ENCODE data around the gene SLC5A1. TPM values are rescaled to one million over a fixed set of nuclear protein-coding genes. Genes with fewer than 3 reads are reported as not detected.
"Not testable (repeated sequence)": the region's sequence is repeated elsewhere in the genome, so short reads cannot be mapped to it uniquely, and the experiment has no call there.

Gene SLC5A1
- total RNA-seq, 1 experiment from 2014 or later = 0.23 TPM

DNA sequence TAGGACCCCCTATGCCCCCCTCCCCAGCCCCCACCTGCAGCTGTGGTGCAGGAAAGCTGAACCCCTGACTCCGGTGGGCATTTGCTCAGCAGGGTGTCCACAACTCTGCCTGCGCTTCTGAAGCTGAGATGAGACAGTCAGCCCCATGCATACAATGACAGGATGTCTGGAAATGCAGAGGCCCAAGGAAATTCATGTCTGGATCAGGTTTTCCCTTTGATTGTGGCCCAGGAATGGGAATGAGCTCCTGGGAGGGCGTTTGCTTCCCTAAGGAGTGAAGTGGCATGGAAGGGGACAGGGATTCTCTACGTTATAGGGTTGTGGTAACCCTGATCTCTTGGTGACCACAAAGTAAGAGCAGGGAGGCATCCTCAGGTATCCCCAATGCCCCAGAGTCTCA, 93.8 kb downstream of the SLC5A1 start:
- intact Hi-C loops (cut with micrococcal nuclease; ENCODE audit: unreplicated experiment); H3K4me1 Mint-ChIP-seq (ENCODE audit: low read depth, unreplicated experiment); H3K27me3 Mint-ChIP-seq (ENCODE audit: insufficient read depth, unreplicated experiment); H3K36me3 Mint-ChIP-seq (ENCODE audit: insufficient read depth, unreplicated experiment); H3K27ac Mint-ChIP-seq (ENCODE audit: unreplicated experiment); H3K4me3 ChIP-seq (ENCODE audit: low read depth, low read length); POLR2A ChIA-PET; H3K9me3 ChIP-seq; CTCF ChIA-PET; BruUV-seq (replicated peaks); H3K36me3 ChIP-seq (ENCODE audit: control insufficient read depth, insufficient read depth, low read length); H3K9me3 Mint-ChIP-seq (ENCODE audit: unreplicated experiment); H3K27me3 ChIP-seq (replicated peaks; ENCODE audit: control insufficient read depth, insufficient read depth, low read length); H3K4me1 ChIP-seq; H3K4me3 Mint-ChIP-seq (ENCODE audit: unreplicated experiment); DNase-seq: not testable (repeated sequence)

- H3K27ac Mint-ChIP-seq (ENCODE audit: unreplicated experiment); H3K4me1 Mint-ChIP-seq (ENCODE audit: low read depth, unreplicated experiment); BruUV-seq (replicated peaks); DNase-seq; H3K27me3 ChIP-seq (replicated peaks; ENCODE audit: control insufficient read depth, insufficient read depth, low read length); H3K9me3 Mint-ChIP-seq (ENCODE audit: unreplicated experiment); H3K27me3 Mint-ChIP-seq (ENCODE audit: insufficient read depth, unreplicated experiment); H3K36me3 Mint-ChIP-seq (ENCODE audit: insufficient read depth, unreplicated experiment); POLR2A ChIA-PET; H3K4me3 ChIP-seq (ENCODE audit: low read depth, low read length); CTCF ChIA-PET; H3K36me3 ChIP-seq (ENCODE audit: control insufficient read depth, insufficient read depth, low read length); H3K9me3 ChIP-seq; H3K4me1 ChIP-seq; intact Hi-C loops (cut with micrococcal nuclease; ENCODE audit: unreplicated experiment): not testable (repeated sequence)
- peak overlapping the region; percentile 36 for H3K4me3 Mint-ChIP-seq (ENCODE audit: unreplicated experiment)
These were observed 94.8 kb downstream of the SLC5A1 start for GRCh38 chr22:32137731-32138324.

- H3K4me3 Mint-ChIP-seq (ENCODE audit: unreplicated experiment); H3K9me3 ChIP-seq; intact Hi-C loops (cut with micrococcal nuclease; ENCODE audit: unreplicated experiment); CTCF ChIA-PET; H3K4me1 ChIP-seq; POLR2A ChIA-PET; H3K36me3 ChIP-seq (ENCODE audit: control insufficient read depth, insufficient read depth, low read length); BruUV-seq (replicated peaks); H3K36me3 Mint-ChIP-seq (ENCODE audit: insufficient read depth, unreplicated experiment); H3K4me1 Mint-ChIP-seq (ENCODE audit: low read depth, unreplicated experiment); H3K9me3 Mint-ChIP-seq (ENCODE audit: unreplicated experiment); DNase-seq; H3K27me3 Mint-ChIP-seq (ENCODE audit: insufficient read depth, unreplicated experiment); H3K27me3 ChIP-seq (replicated peaks; ENCODE audit: control insufficient read depth, insufficient read depth, low read length); H3K27ac Mint-ChIP-seq (ENCODE audit: unreplicated experiment); H3K4me3 ChIP-seq (ENCODE audit: low read depth, low read length): not testable (repeated sequence)
These were observed 95.5 kb downstream of the SLC5A1 start for GRCh38 chr22:32138576-32138975.

- BruUV-seq (replicated peaks); H3K4me3 ChIP-seq (ENCODE audit: low read depth, low read length); H3K27ac Mint-ChIP-seq (ENCODE audit: unreplicated experiment); H3K36me3 Mint-ChIP-seq (ENCODE audit: insufficient read depth, unreplicated experiment); H3K4me3 Mint-ChIP-seq (ENCODE audit: unreplicated experiment); H3K27me3 ChIP-seq (replicated peaks; ENCODE audit: control insufficient read depth, insufficient read depth, low read length); H3K27me3 Mint-ChIP-seq (ENCODE audit: insufficient read depth, unreplicated experiment); H3K9me3 Mint-ChIP-seq (ENCODE audit: unreplicated experiment); intact Hi-C loops (cut with micrococcal nuclease; ENCODE audit: unreplicated experiment); H3K4me1 ChIP-seq; DNase-seq; POLR2A ChIA-PET; H3K4me1 Mint-ChIP-seq (ENCODE audit: low read depth, unreplicated experiment); H3K36me3 ChIP-seq (ENCODE audit: control insufficient read depth, insufficient read depth, low read length); H3K9me3 ChIP-seq; CTCF ChIA-PET: not testable (repeated sequence)
These were observed 97.6 kb downstream of the SLC5A1 start for GRCh38 chr22:32140688-32141087.

DNA sequence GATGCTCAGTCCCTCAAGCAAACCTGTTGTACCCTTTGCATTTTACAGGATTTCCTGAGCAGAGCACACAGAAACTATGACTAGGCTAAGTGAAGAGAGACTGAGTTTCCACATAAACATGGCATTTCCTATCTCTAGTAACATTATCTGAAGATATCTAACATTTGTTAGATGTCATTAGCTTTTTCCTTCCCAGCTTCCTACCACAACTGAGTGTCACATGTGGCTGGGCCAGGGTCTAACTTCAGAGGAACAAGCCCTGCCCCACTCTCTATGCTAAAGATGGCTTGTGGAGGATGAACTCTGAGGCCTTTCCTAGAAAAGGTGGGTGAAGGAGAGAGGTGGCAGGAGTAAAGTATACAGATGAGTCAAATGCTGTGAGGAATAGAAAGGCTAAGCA, 99.5 kb downstream of the SLC5A1 start:
- Mint-ChIP-seq H3K27ac (ENCODE audit: unreplicated experiment) (no peak overlapping the region), H3K4me3 (ENCODE audit: unreplicated experiment) (no peak overlapping the region), H3K27me3 (ENCODE audit: insufficient read depth, unreplicated experiment) (no peaks in the 10 kb centered on the region), H3K9me3 (ENCODE audit: unreplicated experiment) (peaks cover 7% of the 10 kb centered on the region), H3K4me1 (ENCODE audit: low read depth, unreplicated experiment) (peaks cover 6% of the 10 kb centered on the region), H3K36me3 (ENCODE audit: insufficient read depth, unreplicated experiment) (no peaks in the 10 kb centered on the region)
- POLR2A ChIA-PET = no interaction called here
- BruUV-seq (replicated peaks) = no TSS peak
- Histone ChIP-seq H3K9me3 (no peaks in the 10 kb centered on the region), H3K4me3 (ENCODE audit: low read depth, low read length) (no peak overlapping the region), H3K4me1 (no peaks in the 10 kb centered on the region), H3K27me3 (replicated peaks; ENCODE audit: control insufficient read depth, insufficient read depth, low read length) (no peaks in the 10 kb centered on the region), H3K36me3 (ENCODE audit: control insufficient read depth, insufficient read depth, low read length) (no peaks in the 10 kb centered on the region)
- intact Hi-C loops (cut with micrococcal nuclease; ENCODE audit: unreplicated experiment) = no loop called here
- CTCF ChIA-PET = no interaction called here
- no peak for DNase-seq
- TF ChIP-seq CTCF (IDR thresholded peaks at IDR 0.05; ENCODE audit: insufficient read depth in 1 of 2, low read depth in 1 of 2, low read length in 1 of 2, severe bottlenecking in 1 of 2, unreplicated experiment in 1 of 2) = no peak
